Breast epithelium (tissue), 3 donors: Measurements from ENCODE around the gene LY6G6D.

Experiments
- CTCF ChIP-seq, 3 donors: fragments of 450-650 bp; IDR thresholded peaks; one replicate each; pipeline ENCODE4 v1.5.1; 2016 to 2017; ENCODE audit warnings: antibody characterized with exemption in 3 of 3, mild to moderate bottlenecking in 3 of 3, moderate library complexity in 3 of 3
- POLR2A ChIP-seq: fragments of 450-650 bp; IDR thresholded peaks from one replicate; pipeline ENCODE4 v1.6.1; 2016; ENCODE audit warnings: antibody characterized with exemption, mild to moderate bottlenecking, moderate library complexity
- POLR2AphosphoS5 ChIP-seq, 3 donors: sonication (generic); formaldehyde crosslinking; IDR thresholded peaks; one replicate each; pipeline ENCODE4 v1.6.1; 2017; ENCODE audit warnings: antibody characterized with exemption in 3 of 3

GRCh38 chr6:31710523-31711219 is 4.5 kb upstream of the LY6G6D start:
- TF ChIP-seq POLR2AphosphoS5 (IDR thresholded peaks at IDR 0.05) (no peak), CTCF (IDR thresholded peaks at IDR 0.05) (no peak), POLR2A (no peak)
